Measurements from ENCODE around the gene TMEM131L.

Gene TMEM131L

GRCh38 chr4:153523941-153524386 is 57.8 kb downstream of the TMEM131L start:
- TF ChIP-seq, protein P1, sequence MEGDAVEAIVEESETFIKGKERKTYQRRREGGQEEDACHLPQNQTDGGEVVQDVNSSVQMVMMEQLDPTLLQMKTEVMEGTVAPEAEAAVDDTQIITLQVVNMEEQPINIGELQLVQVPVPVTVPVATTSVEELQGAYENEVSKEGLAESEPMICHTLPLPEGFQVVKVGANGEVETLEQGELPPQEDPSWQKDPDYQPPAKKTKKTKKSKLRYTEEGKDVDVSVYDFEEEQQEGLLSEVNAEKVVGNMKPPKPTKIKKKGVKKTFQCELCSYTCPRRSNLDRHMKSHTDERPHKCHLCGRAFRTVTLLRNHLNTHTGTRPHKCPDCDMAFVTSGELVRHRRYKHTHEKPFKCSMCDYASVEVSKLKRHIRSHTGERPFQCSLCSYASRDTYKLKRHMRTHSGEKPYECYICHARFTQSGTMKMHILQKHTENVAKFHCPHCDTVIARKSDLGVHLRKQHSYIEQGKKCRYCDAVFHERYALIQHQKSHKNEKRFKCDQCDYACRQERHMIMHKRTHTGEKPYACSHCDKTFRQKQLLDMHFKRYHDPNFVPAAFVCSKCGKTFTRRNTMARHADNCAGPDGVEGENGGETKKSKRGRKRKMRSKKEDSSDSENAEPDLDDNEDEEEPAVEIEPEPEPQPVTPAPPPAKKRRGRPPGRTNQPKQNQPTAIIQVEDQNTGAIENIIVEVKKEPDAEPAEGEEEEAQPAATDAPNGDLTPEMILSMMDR (IDR thresholded peaks at IDR 0.05; ENCODE audit: low read depth, low read length) = no peak
- DNase-seq (ENCODE audit: low read depth in 2 of 2) = peak in 1 of 2 donors; percentile 62
- H3K4me3 ChIP-seq (replicated peaks in 1 of 2; ENCODE audit: low read depth in 2 of 2, low read length in 2 of 2) = no peak overlapping the region

- no peak for DNase-seq (ENCODE audit: low read depth in 2 of 2)
- TF ChIP-seq, protein P1 (IDR thresholded peaks at IDR 0.05; ENCODE audit: low read depth, low read length) = no peak
- H3K4me3 ChIP-seq (replicated peaks in 1 of 2; ENCODE audit: low read depth in 2 of 2, low read length in 2 of 2) = no peak overlapping the region
Observed at GRCh38 chr4:153524682-153525081, 58.5 kb downstream of the TMEM131L start.

DNA sequence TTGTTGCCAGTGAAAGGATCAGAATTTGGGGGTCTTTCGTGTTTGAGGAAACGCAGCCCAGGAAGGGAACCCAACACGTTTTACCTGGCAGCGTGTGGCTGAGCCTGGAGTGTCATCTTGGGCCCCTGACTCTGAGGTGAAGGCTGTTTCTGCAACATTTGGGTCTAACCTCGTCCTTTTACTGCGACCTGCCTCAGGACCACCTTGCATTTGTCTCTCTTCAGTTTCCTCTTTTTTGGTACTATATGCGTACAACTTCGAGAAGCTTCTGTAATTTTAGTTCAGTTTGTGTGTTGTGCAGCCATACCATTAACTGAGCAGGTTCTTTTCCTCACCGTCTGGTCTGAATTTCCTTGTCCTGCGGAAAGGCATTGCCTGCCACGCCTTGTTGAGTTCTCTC is 61.5 kb downstream of the TMEM131L start:
- no peak overlapping the region for H3K4me3 ChIP-seq (replicated peaks in 1 of 2; ENCODE audit: low read depth in 2 of 2, low read length in 2 of 2)
- TF ChIP-seq, protein P1 (IDR thresholded peaks at IDR 0.05; ENCODE audit: low read depth, low read length) = no peak
- DNase-seq (ENCODE audit: low read depth in 2 of 2) = no peak

DNA sequence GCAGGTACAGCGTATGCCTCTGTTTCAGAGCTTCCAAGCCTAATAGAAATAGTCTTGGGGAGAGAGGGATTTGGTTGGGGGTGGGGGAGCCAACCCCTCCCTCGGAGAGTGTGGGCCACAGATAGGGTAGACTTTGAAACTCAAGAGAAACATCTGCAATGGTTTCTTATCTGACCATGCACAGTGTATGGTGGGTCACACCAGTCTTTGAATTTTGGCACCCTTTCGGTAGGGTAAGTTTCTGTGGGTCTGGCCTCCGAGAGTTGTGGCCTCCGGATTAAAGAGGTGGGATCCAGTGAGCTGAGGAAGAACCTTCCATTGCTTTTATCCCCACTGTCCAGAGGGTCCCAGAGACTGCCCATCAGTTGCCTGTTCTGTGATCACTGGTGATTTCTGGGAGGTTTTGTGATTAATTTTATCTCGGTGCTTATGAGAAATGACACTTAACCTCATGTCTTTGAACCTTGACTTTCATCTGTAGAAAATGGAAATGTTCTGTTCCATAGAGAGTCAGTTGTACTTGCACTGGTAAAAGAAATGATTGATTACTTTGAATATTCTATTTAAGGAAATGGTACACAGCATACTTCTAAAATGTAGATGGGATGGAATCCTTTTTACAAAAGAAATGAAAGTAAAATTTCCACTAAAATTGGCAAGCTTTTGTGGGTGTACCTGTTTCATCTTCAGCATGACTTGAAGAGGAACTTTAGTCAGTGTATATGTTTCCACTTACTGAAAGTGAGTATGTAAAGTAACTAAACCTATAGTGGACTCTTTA is 62.7 kb downstream of the TMEM131L start:
- TF ChIP-seq, protein P1 (IDR thresholded peaks at IDR 0.05; ENCODE audit: low read depth, low read length) = no peak
- H3K4me3 ChIP-seq (replicated peaks in 1 of 2; ENCODE audit: low read depth in 2 of 2, low read length in 2 of 2) = no peak overlapping the region
- no peak for DNase-seq (ENCODE audit: low read depth in 2 of 2)

- no peak overlapping the region for H3K4me3 ChIP-seq (replicated peaks in 1 of 2; ENCODE audit: low read depth in 2 of 2, low read length in 2 of 2)
- TF ChIP-seq, protein P1 (IDR thresholded peaks at IDR 0.05; ENCODE audit: low read depth, low read length) = no peak
- peak; percentile 47 to 59 for DNase-seq (ENCODE audit: low read depth in 2 of 2)
Observed at GRCh38 chr4:153529646-153530045, 63.5 kb downstream of the TMEM131L start.

GRCh38 chr4:153530284-153530999 is 64.3 kb downstream of the TMEM131L start:
- no peak overlapping the region for H3K4me3 ChIP-seq (replicated peaks in 1 of 2; ENCODE audit: low read depth in 2 of 2, low read length in 2 of 2)
- no peak for DNase-seq (ENCODE audit: low read depth in 2 of 2)
- TF ChIP-seq, protein P1 (IDR thresholded peaks at IDR 0.05; ENCODE audit: low read depth, low read length) = no peak
